Activated gamma-delta T cell treated with anti-CD3 and anti-CD28 coated beads, Interleukin-2, amount 50 U/mL, for 16 hours (primary cell): ENCODE results near the gene C16orf90.

Source experiments
- DNase-seq: peaks from one replicate; pipeline ENCODE4 v3.0.0-alpha.2; 2020; ENCODE audit warnings: low read depth

The C16orf90 gene

DNA sequence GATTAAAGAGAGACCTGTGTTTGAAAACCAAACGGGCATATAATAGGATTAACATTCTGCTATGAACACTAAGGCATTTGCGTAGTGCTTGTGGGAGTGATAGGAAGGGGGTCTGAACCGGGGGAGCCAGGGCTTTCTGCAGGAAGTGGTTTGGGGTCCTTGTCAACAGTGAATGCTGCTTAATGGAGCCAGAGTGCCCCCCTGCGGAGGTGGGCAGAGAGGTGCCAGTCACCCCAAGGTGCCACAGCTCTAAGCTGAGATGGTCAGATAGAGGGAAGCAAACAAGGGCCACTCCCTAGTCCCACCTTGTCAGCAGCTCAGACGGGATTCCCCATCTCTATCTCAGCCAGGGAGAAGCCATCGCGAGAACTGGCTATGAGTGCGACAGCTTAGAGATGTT, 34.1 kb downstream of the C16orf90 start:
- DNase-seq, result no peak

DNA sequence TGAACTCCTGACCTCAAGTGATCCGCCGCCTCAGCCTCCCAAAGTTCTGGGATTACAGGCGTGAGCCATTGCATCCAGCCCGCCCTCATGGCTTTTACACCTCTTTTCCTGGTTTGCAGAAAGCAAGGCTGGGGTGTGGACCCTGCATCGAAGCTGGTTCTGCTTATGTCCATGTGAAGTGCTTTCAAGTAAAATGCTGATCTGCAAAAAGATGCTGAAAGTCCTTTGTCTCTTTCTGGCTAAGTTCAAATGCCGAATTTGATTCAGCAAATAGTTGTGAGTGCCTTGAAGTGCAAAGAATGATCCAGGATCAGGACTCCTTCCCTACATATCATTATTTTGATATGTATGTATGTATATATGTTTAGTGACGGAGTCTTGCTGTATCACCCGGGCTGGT, 34.7 kb downstream of the C16orf90 start:
- no peak for DNase-seq

DNA sequence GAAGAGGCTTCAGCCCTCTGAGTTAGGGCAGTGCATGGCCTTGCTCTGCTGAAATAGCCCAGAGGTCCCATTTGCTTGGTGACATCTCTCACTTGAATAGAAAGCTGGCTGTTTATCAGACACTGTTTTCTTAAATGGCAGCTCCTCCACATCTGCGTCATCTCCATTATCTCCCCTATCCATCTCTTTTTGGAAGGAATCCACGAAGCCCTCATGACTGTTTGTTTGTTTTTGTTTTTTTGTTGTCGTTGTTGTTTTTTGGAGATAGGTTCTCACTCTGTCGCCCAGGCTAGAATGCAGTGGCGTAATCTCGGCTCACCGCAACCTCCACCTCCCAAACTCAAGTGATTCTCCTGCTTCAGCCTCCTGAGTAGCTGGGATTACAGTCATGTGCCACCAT, 35.2 kb downstream of the C16orf90 start:
- DNase-seq, result no peak

DNA sequence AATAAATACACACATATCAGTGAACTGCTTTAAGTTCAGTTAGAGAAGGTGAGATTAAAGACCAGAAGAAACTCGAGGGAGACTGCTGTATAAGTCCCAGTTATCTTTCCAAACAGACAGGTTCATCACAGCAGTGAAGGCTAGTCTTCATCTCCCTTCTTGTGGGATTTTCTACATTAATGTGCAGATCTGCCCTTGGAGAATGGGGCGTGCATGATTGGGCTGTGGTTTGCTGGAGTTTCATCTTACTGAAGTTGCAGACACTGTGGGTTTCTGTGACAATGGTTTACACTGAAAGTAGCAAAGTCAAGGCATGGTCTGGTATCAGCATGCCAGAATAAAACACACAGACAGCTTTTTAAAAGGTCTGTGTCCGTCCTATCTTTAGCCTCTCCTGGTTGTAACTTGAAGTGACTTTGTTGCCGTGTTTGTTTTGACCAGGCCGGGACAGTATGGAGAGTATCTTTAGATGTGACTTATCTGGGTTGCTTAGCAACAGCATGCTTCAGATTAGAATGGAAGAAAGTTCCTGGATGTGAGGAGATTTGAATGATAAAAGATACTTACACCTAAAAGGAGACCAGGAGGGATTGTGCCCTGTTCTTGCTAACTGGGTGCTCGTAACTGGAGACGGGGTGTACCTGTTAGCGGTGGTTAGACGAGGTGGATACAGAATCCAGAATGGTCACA, 35.7 kb downstream of the C16orf90 start:
- no peak for DNase-seq

DNA sequence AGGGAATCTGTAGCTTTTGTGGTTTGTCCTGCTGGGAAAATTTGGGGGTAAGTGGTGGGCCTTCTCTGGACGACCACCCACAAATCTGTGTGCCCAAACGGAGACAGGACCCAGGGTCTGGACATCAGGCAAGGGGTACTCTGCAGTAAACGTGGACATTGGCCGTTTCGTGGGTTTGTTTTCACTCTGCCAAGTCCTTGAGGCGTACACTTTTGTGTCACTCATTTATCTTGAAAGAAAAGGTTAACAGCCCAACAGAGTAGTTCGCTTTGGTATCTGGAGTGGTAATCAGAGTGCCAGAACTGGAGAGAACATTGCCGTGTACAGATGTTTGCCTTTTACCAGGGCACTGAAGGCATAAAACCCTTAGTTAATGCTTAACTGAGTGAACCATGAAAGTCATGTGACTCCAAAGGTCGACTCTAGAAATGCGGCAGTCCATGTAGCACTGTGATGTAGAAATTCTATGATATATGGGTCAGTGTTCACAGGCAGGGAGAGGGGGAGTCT, 36.4 kb downstream of the C16orf90 start:
- DNase-seq, result no peak

DNA sequence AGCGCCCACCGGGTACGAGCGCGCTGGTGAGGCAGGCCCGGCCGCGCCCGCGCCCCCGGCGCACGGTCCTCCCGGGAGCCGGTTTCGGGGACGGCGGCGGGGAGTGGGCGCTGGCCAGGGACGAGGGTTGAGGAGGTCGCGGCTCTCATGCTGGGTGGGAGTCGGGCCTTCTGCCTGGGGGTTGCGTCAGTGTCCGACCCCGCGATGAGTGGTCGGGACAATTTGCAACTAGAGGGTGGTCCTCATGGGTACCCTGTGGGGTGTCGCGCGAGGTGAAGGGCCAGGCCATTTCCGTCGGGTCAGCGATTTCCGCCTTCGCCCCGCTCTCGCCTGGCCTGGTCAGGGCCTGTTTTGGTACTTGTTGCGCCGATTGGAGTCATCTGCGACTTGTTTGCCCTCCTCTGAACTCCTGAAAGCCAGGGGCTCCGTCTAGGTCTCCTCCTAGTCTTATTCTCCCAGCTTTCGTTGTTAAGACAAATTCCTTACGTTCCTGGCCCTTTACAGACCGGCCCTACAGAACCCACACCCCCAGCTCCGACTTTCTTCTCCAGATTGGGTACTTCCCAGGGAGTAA, 36.9 kb downstream of the C16orf90 start:
- no peak for DNase-seq

DNA sequence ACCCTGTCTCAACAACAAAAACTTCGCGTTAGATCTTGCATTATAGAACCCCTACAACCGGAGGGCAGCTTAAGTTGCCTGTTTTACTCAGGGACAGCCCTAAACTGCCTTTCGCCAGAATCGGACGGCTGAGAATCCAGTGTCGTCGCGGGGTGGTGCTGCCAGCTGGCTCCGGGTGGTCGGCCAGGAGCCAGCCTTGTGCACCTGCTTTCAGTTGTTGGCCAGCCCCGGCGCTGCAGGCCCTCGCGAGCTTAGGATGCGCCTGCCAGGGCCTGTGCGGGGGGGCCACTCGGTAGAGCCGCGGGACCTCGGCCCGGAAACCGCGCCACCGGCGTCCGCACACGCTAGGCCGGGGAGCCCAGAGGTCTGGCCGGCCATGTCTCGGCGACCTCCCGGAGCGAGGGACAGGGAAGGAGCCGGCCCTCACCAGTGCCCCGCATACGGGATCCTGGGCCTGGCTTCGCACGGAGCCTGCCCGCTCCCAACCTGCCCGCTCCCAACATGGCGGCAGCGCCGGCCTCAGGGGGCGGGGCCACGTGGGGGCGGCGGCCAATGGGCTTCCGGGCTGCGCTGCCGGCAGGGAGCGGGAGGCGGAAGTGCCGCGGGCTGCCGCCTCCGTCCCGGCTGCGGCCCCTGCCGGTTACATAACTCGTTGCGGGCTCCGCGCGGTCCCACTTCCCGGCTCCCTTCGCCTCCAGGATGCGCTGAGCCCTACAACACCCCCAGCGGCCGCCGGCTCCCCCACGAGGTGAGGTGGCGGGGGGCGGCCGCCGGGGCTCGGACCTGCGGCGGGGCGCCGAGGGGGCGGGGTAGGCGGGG, 37.6 kb downstream of the C16orf90 start:
- DNase-seq, result peak; percentile 83

DNA sequence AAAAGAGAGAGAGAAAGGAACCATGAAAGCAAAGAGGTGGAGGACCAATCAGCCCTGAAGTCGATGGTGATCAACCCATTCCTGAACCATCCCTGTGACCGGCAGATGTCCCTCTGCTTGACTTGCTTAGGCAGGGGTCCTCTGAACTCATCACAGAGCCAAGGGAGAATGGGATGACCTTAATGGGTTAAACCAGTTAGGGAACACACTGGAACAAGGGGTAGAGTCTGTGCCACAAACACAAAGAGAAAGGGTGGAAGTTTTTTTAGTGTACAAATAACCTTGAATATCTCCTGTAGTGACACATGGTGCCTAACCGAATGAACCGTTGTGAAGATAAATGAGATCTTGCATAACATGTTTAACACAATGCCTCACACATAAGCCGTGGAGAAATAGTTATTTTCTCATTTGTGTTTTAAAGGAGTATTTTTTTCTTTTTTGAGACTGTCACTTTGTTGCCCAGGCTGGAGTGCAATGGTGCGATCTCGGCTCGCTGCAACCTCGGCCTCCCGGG, 40.6 kb downstream of the C16orf90 start:
- DNase-seq, result no peak

DNA sequence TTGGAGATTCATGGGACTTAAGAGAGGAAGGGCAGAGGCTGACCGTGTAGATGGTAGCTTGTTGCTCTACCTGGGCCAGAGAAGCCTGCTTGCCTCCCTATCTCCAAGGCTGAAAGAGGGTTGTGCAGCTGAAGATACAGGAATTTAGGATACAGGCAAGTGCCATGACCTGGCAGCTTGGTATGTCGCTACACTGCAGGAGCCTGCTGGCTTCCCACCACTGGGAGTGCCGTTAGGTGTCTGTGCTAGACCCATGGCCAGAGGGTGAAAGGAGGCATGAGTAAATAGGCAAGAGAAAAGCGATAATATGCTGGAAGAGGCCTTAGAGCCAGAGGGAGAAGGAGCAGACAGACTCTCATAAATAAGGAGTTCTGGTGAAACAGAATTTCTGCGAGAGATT, 41.2 kb downstream of the C16orf90 start:
- no peak for DNase-seq

DNA sequence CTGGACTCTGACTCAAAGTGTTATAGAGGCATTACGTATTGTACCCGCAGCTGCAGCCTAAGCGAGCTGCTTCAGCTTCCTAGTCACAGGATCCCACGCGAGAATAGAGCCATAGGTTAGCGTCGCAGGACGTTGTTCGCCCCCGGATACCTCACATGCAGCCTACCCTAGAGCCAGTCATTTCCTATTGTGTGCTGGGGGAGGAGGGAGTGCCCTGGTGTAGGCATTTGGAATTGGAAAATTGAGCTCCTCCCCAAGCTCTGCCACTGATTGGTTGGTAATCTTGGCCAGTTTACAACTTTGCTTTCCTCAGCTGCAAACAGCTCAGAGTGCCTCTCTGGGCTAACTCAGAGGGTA, 51.3 kb downstream of the C16orf90 start:
- no peak for DNase-seq
